ENCODE measurements around the gene SCYL2. TPM values are rescaled to one million over a fixed set of nuclear protein-coding genes. Genes with fewer than 3 reads are reported as not detected.

SCYL2 gene
- total RNA-seq, 1 experiment from 2014 or later, result 41.1 TPM

GRCh38 chr12:100265732-100266584 lies 1.0 kb upstream of the SCYL2 start:
- intact Hi-C loops (cut with micrococcal nuclease; ENCODE audit: unreplicated experiment), result loop anchor here (2.0 kb wide), 1 partner anchor 31 kb away; no protein-coding TSS in a partner anchor
- ChIA-PET POLR2A (ENCODE audit: unreplicated experiment) (no interaction called here), CTCF (no interaction called here)
- Histone ChIP-seq H2AFZ (peak overlapping the region; percentile 97), H3K4me3 (peak overlapping the region; percentile 76), H3K4me2 (peak overlapping the region; percentile 83), H4K20me1 (ENCODE audit: insufficient read depth) (peaks cover 10% of the 10 kb centered on the region; the same call in 1 of the 2 replicates), H3K9me3 (ENCODE audit: insufficient read depth, low read depth) (no peaks in the 10 kb centered on the region), H3K9me2 (ENCODE audit: insufficient read depth) (no peaks in the 10 kb centered on the region), H3K27me3 (ENCODE audit: insufficient read depth, low read depth) (no peaks in the 10 kb centered on the region), H3F3A (ENCODE audit: insufficient read depth, low read depth) (peaks cover 16% of the 10 kb centered on the region; the same call in 1 of the 2 replicates), H3K27ac (no peak overlapping the region), H3K4me1 (replicated peaks; ENCODE audit: insufficient read depth) (peaks cover 21% of the 10 kb centered on the region), H3K79me2 (ENCODE audit: low read depth) (peaks cover 36% of the 10 kb centered on the region), H3K36me3 (ENCODE audit: low read depth) (no peaks in the 10 kb centered on the region)
- TF ChIP-seq CTCF (conservative IDR thresholded peaks at IDR 0.05) (no peak), EZH2 (IDR thresholded peaks at IDR 0.05; ENCODE audit: low read depth) (no peak)
- TSS peak; percentile 75 for BruUV-seq (replicated peaks)
- DNase-seq, result peak in 1 of 2 experiments; percentile 1

GRCh38 chr12:100266585-100266834 lies 467 bp upstream of the SCYL2 start:
- peak overlapping the region; percentile 83 for H3K4me2 ChIP-seq
- ChIA-PET CTCF (interaction anchor here (0.6 kb wide), 1 partner anchor 14 kb away, joined by 10 read pairs; no protein-coding TSS in a partner anchor), POLR2A (ENCODE audit: unreplicated experiment) (interaction anchor here (0.6 kb wide), 2 partner anchors 1629 to 1814 kb away, joined by 3 to 7 read pairs; no protein-coding TSS in a partner anchor)
- peak overlapping the region; percentile 87; the same call in 1 of the 2 replicates for H3K27ac ChIP-seq
- peak overlapping the region; percentile 76 for H3K4me3 ChIP-seq
- intact Hi-C loops (cut with micrococcal nuclease; ENCODE audit: unreplicated experiment), result loop anchor here (2.0 kb wide), 1 partner anchor 32 kb away; no protein-coding TSS in a partner anchor
- peaks cover 16% of the 10 kb centered on the region; the same call in 1 of the 2 replicates for H3F3A ChIP-seq (ENCODE audit: insufficient read depth, low read depth)
- H3K4me1 ChIP-seq (replicated peaks; ENCODE audit: insufficient read depth), result peaks cover 21% of the 10 kb centered on the region
- peak in 1 of 2 experiments; percentile 70 for DNase-seq
- TF ChIP-seq EZH2 (IDR thresholded peaks at IDR 0.05; ENCODE audit: low read depth) (no peak), CTCF (conservative IDR thresholded peaks at IDR 0.05) (no peak)
- H2AFZ ChIP-seq, result peak overlapping the region; percentile 97
- peaks cover 10% of the 10 kb centered on the region; the same call in 1 of the 2 replicates for H4K20me1 ChIP-seq (ENCODE audit: insufficient read depth)
- no peaks in the 10 kb centered on the region for H3K9me3 ChIP-seq (ENCODE audit: insufficient read depth, low read depth)
- H3K79me2 ChIP-seq (ENCODE audit: low read depth), result peaks cover 42% of the 10 kb centered on the region
- no TSS peak for BruUV-seq (replicated peaks)
- no peaks in the 10 kb centered on the region for H3K9me2 ChIP-seq (ENCODE audit: insufficient read depth)
- H3K27me3 ChIP-seq (ENCODE audit: insufficient read depth, low read depth), result no peaks in the 10 kb centered on the region
- H3K36me3 ChIP-seq (ENCODE audit: low read depth), result no peaks in the 10 kb centered on the region

- ChIA-PET CTCF (interaction anchor here (0.6 to 0.9 kb wide), 3 partner anchors 35 to 1225 kb away, joined by 3 to 4 read pairs (median 3); no protein-coding TSS in a partner anchor), POLR2A (ENCODE audit: unreplicated experiment) (interaction anchor here (0.5 to 0.7 kb wide), 4 partner anchors 38 to 1765 kb away, joined by 3 to 6 read pairs (median 4); no protein-coding TSS in a partner anchor)
- no peak for TF ChIP-seq EZH2 (IDR thresholded peaks at IDR 0.05; ENCODE audit: low read depth)
- peak overlapping the region; percentile 87 for H3K27ac ChIP-seq
- H3K36me3 ChIP-seq (ENCODE audit: low read depth), result 0 out of 2 replicates have a peak, but pooled peaks cover 7% of the 10 kb centered on the region
- no TSS peak for BruUV-seq (replicated peaks)
- peak overlapping the region; percentile 76 for H3K4me3 ChIP-seq
- H3K9me2 ChIP-seq (ENCODE audit: insufficient read depth), result no peaks in the 10 kb centered on the region
- no peak for DNase-seq
- no peaks in the 10 kb centered on the region for H3K9me3 ChIP-seq (ENCODE audit: insufficient read depth, low read depth)
- peaks cover 21% of the 10 kb centered on the region for H3K4me1 ChIP-seq (replicated peaks; ENCODE audit: insufficient read depth)
- H3K4me2 ChIP-seq, result peak overlapping the region; percentile 83
- peaks cover 16% of the 10 kb centered on the region; the same call in 1 of the 2 replicates for H3F3A ChIP-seq (ENCODE audit: insufficient read depth, low read depth)
- intact Hi-C loops (cut with micrococcal nuclease; ENCODE audit: unreplicated experiment), result loop anchor here (1.0 to 2.0 kb wide), 4 partner anchors 33 to 306 kb away; partner anchors contain the start of genes ACTR6 and GAS2L3
- peak overlapping the region; percentile 97 for H2AFZ ChIP-seq
- H3K79me2 ChIP-seq (ENCODE audit: low read depth), result peaks cover 53% of the 10 kb centered on the region
- H4K20me1 ChIP-seq (ENCODE audit: insufficient read depth), result peaks cover 10% of the 10 kb centered on the region; the same call in 1 of the 2 replicates
- H3K27me3 ChIP-seq (ENCODE audit: insufficient read depth, low read depth), result no peaks in the 10 kb centered on the region
Measured at GRCh38 chr12:100267603-100268281, 765 bp downstream of the SCYL2 start.
